Measurements from ENCODE around the gene IL20RA.

Gene IL20RA

DNA sequence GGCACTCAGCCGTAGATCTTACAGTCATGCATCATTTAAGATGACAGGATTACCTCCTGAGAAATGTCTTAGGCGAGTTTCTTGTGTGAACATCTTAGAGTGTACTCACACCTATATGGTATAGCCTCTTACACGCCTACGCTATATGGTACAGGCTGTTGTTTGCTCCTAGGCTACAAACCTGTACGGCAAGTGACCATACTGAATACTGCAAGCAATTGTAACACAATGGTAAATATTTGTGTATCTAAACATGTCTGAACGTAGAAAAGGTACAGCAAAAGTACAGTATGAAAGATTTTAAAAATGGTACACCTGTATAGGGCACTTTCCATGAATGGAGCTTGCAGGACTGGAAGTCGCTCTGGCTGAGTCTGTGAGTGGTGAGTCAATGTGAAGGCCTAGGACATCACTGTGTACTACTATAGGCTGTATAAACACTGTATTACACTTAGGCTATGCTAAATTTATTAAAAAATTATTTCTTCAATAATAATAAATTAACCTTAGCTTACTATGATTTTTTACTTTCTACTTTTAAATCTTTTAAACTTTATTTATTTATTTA is 541 bp upstream of the IL20RA start:
- in situ Hi-C loops (cut with HindIII; ENCODE audit: low sequenced_read_pairs): no loop called here

GRCh38 chr6:137043710-137044365 is 927 bp downstream of the IL20RA start:
- in situ Hi-C loops (cut with HindIII; ENCODE audit: low sequenced_read_pairs): no loop called here

DNA sequence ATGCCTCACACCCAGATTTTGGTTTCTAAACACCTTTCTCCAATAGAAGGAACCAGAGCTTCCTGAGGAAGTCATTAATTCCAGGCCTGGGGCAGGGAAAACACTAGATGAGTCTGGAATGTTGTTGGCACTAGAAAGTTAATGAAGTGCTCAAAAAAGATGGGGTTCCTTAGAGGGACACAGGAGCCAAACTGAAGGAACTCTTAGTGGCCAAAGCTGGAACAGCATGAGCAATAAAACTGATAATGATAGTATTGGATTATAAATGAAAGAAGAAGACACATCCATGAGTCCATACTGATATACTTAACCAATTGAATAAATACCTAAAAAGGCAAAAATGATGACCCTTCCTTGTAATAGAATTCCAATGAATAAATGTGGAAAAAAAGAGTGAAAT is 4.4 kb downstream of the IL20RA start:
- in situ Hi-C loops (cut with HindIII; ENCODE audit: low sequenced_read_pairs): no loop called here

DNA sequence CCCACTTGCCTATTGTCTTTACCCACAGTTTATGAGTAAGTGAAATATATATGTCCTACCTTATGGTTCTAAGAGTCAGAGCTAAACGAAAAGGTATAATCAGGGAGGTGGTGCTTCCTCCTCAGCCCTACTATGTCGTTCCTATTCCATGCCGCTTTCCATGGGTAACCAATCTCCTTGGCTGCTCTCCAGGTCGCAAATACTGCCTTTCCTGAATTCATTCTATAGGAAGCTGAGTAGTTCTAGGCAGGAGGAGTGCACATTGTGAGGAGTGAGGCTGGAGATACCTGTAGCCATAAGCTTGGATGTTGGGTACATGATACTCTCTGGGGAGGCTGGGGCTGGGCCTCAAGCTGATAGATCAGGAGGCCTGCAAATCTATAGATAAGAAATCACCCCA is 5.8 kb downstream of the IL20RA start:
- in situ Hi-C loops (cut with HindIII; ENCODE audit: low sequenced_read_pairs): no loop called here

DNA sequence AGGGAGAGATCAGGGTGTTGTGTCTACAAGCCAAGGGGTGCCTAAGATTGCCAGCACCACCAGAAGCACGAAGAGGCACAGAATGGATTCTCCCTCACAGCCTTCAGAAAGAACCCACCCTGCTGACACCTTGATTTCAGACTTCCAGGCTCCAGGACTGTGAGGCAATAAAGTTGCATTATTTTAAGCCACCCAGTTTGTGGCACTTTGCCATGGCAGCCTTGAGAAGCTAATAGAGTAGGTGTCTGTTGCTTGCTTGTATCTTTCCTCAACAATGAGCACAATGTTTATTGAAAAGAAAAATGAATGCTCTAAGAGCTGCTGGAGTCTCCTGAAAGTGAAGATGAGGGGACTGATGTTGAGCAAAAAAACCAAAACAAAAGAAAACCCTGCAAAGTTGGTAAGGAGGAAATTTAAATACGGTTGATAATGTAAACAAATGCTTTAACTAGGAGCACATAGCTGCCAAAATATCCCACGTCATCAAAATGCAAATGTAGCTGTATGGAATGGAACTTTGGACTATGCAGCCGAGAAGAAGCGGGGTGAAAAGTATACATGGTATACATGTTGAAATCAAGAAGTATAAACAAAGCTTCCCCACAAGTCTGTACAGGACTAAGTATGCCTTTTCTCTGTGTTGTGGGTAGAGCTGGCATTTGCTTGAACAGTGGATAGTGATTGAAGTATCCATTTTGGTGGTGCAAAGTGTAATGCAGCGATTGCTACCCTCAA is 8.0 kb downstream of the IL20RA start:
- in situ Hi-C loops (cut with HindIII; ENCODE audit: low sequenced_read_pairs): no loop called here

GRCh38 chr6:137033828-137034227 is 10.9 kb downstream of the IL20RA start:
- in situ Hi-C loops (cut with HindIII; ENCODE audit: low sequenced_read_pairs): no loop called here

GRCh38 chr6:137031122-137031521 is 13.6 kb downstream of the IL20RA start:
- in situ Hi-C loops (cut with HindIII; ENCODE audit: low sequenced_read_pairs): no loop called here

- in situ Hi-C loops (cut with HindIII; ENCODE audit: low sequenced_read_pairs): loop anchor here (5.0 kb wide), 1 partner anchor 57 kb away; no protein-coding TSS in a partner anchor
These were observed 15.9 kb downstream of the IL20RA start for GRCh38 chr6:137028912-137029311.

DNA sequence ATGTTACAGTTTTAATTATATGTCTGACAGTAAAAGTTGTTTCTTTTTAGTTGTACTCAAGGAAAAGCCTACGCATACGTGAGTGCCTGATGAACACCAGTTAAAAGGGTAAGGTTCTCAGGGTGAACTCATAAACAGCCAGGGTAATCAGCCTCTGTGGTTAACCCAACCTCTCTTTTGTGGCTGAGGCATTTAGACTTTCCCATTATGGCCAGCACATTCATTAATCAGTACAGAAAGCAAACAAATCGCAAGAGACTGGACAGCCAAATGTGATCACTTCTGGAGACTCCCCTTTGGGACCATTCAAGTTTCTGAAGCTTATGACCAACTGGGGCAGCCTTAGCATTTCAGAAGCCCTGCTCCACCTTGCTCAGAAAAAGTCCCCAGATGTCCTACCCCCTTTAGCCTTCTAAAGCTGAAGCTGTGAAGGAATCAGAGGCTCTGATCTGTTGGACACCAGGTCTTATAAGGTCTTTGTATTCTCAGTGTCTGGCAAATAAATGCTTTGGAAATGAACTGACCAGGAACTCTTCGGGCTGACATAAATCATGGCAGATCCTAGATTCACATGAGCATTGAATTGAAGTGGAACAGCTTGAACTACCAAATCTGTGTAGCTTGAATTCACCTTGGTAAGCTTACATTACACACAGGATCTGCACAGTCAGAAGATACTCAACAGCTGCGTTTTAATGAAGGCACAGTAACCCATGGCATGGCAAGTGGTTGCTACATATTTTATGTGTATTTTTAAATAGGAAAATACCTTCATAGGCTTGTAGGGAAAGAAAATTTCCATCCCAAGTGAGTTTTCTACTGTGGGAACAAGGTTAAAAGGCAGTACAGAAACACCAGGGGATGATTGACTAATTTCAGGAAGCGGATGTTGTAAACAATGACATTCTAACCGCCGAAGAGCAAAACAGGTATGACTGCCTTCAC is 18.7 kb downstream of the IL20RA start:
- in situ Hi-C loops (cut with HindIII; ENCODE audit: low sequenced_read_pairs): loop anchor here (5.0 kb wide), 1 partner anchor 54 kb away; no protein-coding TSS in a partner anchor

GRCh38 chr6:137024237-137024990 is 20.4 kb downstream of the IL20RA start:
- in situ Hi-C loops (cut with HindIII; ENCODE audit: low sequenced_read_pairs): no loop called here

- in situ Hi-C loops (cut with HindIII; ENCODE audit: low sequenced_read_pairs): no loop called here
These were observed 24.0 kb downstream of the IL20RA start for GRCh38 chr6:137020776-137021175.

GRCh38 chr6:137019476-137020272 is 25.1 kb downstream of the IL20RA start:
- in situ Hi-C loops (cut with HindIII; ENCODE audit: low sequenced_read_pairs): no loop called here

GRCh38 chr6:137017081-137017480 is 27.7 kb downstream of the IL20RA start:
- in situ Hi-C loops (cut with HindIII; ENCODE audit: low sequenced_read_pairs): no loop called here

- in situ Hi-C loops (cut with HindIII; ENCODE audit: low sequenced_read_pairs): no loop called here
These were observed 28.4 kb downstream of the IL20RA start for GRCh38 chr6:137016356-137016755.

- in situ Hi-C loops (cut with HindIII; ENCODE audit: low sequenced_read_pairs): no loop called here
These were observed 28.8 kb downstream of the IL20RA start for GRCh38 chr6:137015943-137016342.

DNA sequence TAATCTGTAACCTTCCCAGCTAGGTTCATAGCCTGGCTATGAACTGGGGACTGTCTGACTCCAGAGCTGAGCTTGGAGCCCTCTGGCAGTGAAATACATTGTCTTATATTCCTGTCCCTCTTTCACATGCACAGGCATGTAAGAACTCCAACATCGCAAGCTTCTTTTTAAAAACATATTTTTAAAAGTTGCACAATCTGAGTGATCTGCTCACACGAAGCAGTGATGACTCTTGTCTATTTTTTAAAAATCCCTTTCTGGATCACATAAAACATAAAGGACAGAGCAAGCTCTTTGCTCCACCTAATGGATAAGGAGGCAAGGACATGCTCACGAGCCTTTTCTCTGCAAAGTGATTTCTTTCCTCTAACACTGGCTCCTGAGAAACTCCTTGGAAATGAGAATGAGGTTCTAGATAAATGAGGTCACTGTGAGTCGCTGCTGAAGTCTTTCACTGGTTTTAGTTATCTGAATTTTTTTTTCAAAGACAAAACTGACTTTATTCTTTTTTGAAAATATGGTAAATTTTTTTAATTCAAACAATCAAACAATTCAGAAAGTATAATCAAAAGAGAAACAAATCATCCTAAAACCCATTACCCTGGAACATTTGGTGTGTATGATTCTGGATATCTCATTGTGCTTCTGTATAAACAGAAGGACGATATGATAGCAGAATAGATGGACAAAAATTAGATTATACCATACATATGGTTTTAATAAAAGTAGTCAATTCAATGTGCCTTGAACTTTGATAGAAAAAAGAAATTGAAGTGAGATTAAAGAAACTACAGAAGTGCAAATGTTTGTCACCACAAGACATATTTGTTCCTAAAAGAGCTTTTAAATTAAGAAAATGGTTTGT is 30.8 kb downstream of the IL20RA start:
- in situ Hi-C loops (cut with HindIII; ENCODE audit: low sequenced_read_pairs): no loop called here

- in situ Hi-C loops (cut with HindIII; ENCODE audit: low sequenced_read_pairs): no loop called here
These were observed 31.7 kb downstream of the IL20RA start for GRCh38 chr6:137013031-137013430.

DNA sequence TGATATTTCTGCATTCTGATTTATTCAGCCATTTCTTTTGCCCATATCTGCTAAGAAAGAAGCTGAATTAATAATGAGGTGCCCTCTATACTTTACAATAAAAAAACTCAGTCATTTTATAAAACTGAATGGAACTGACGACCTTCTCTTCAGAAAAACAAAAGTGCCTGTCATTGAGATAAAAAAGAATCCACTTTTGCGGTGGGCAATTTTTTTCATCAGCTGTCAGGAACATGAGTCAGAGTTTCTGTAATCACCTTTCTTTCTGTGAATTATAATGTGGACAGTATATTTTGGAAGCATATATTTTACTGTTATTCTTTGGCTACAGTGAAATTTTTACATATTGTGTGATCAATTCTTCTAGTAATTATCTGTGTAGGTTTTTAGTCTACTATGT is 33.4 kb downstream of the IL20RA start:
- in situ Hi-C loops (cut with HindIII; ENCODE audit: low sequenced_read_pairs): no loop called here
